ENCODE results near the gene RMI2. TPM values are rescaled to one million over a fixed set of nuclear protein-coding genes. Genes with fewer than 3 reads are reported as not detected.
A peak's percentile ranks its signal among the peaks of the same experiment; 100 is the strongest.

RMI2 gene
- total RNA-seq, 1 donor from 2014 or later = 12.5 TPM

DNA sequence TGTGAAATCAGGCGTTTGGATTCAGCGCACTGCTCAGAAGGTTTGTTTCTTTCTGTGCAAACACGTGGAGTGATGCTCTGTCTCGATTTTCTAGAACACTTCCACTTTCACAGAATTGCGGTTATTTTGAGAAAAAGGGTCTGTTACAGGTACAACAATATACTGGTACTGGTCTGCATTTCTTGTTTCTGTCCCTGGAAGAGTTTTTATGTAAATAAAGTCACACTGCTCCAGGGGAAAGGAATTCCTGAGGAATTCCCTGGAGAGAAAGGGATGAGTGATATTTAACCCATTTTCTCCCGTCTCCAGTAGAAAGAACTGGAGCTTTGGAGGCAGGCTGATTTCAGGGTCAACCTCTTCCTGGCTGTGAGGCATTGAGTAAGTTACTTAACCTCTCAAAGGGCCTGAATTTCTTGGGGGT, 16.2 kb upstream of the RMI2 start:
- no peak for DNase-seq

DNA sequence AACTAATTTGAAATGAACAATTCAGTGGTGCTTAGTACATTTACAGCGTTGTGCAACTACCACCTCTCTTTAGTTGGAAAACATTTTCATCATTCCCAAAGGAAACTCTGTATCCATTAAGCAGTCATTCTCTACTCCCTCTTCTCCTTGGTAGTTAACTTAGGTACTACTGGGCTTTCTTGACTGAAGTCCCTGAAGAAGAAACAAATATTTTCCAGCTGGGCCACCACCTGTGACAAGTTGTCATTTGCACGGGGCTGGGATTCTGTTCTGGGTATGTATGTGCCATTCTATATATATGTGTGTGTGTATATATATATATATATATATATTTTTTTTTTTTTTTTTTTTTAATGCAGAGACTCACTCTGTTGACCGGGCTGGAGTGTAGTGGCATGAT, 15.4 kb upstream of the RMI2 start:
- DNase-seq = peak; percentile 67

- no peak for DNase-seq
Observed at GRCh38 chr16:11330526-11331237, 14.6 kb upstream of the RMI2 start.

DNA sequence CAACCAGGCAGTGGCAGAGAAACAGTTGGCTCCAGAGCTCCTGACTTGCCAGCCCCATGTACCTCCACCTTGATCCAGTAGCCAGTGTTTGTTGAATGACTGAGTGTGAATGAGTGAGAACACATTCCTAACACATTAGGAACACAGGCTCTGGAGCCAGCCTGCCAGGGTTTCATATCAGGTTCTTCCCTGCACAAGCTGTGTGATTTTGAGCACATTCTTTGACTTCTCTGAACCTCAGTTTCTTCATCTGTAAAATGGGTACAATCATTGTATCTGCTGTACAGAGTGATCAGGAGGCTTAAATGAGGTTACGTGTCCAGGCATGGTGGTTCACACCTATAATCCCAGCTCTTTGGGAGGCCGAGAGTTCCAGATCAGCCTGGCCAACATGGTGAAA, 13.3 kb upstream of the RMI2 start:
- DNase-seq = no peak

GRCh38 chr16:11333010-11333409, 12.2 kb upstream of the RMI2 start:
- no peak for DNase-seq

DNA sequence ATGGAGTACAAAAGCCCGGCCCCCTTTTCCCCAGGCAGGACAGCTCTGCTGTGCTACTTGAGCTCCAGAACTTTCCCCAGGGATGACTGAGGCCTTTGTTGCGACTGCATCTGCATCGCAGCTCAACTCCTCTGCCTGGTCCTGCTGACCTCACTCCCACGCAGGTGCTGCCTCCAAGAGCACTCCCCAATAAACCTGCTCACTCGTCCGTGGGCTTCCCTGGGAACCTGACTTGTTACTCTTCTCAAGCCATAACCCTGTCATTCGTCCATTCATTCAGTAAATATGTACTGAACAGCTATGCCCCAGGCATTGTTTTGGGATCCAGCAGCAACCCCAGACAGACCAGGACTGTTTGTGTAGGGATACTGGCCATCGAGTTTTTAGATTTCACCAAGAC, 11.6 kb upstream of the RMI2 start:
- no peak for DNase-seq

GRCh38 chr16:11334831-11335404, 10.3 kb upstream of the RMI2 start:
- no peak for DNase-seq

DNA sequence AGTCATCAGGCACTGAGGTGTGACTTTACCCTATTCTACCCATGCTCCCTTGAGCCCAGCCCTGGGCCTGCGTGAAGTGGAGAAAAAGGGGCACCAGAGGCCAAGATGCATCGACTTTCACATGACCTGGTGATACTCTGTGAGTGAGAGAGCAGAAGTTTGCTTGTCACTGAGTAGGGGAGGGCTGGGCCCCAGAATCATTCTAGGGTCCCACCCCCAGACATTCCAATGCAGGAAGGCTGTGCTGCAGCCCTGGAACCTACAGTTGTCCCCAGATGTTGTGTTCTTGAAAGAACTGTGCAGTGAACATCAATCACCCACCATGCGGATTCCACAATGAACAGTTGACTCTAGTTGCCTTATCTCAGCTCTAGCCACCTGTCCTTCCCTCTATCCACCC, 6.2 kb upstream of the RMI2 start:
- DNase-seq = no peak

DNA sequence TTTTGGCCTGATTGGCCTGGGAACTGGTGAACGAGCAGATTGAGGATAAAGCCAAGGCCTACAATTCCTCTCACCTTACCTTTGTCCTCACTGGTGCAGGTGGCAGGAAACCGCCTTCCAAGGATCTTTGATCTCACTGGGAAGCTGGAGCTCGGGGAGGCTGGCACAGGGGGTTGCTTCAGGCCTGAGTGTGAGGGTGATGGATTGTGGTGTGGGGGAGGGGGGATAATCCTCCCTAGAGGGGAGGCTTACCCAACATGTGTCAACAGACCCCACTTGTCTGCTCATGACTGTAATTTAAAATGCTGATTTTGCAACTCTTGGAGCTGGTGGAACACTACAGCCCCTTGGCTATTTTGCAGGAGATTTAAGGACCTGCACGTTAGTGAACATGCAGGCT, 4.5 kb upstream of the RMI2 start:
- no peak for DNase-seq

DNA sequence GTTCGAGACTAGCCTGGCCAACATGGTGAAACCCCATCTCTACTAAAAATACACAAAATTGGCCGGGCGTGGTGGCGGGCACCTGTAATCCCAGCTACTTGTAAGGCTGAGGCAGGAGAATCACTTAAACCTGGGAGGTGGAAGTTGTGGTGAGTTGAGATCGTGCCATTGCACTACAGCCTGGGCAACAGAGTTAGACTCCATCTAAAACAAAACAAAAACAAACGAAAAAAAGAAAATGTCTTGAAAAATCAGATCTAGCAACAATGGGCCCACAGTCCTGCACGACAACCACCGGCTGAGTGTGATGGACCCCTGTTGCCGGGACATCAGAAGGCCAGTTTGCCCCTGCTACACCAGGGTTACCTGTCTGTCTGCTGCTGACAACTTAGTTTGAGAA, 3.9 kb upstream of the RMI2 start:
- no peak for DNase-seq

DNA sequence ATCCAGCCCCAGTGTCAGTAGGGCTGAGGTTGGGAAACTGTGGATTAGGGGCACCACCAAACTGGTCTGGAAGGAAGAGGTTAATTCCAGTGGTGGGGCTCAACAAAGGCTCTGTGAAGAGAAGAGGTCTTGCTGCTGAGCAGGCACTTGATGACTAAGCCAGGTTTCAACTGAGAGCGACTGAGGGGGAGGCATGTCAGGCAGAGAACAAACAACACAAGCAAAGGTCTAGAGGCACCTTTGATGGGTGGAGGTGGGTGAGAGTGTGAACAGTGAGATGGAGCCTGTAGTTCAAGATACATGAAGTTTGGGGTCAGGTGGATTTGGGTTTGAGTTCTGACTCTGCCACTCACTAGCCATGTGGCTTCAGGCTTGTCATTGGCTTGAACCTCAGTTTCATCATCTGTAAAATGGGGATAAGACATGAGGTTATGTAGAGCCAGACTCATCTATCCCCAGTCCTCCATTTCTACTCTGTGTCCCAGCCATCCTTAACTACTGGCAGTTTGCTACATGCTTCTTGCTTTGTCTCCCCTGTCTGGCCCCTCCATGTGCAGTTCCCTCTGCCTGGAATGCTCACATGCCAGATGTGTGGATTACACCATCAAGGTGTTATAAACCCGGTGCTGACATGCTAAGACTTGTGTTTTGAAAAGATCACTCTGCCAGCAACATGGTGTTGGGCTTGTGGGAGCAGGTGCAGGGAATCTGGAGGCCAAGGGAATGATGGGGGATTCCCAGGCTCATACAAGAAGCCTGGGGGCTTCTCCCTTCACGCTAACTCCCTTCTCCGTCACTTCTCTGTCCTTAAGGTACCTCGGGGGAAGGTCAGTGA, 3.0 kb upstream of the RMI2 start:
- DNase-seq = no peak

GRCh38 chr16:11346700-11347319, 1.6 kb downstream of the RMI2 start:
- DNase-seq = no peak

GRCh38 chr16:11347831-11348230, 2.6 kb downstream of the RMI2 start:
- DNase-seq = no peak

GRCh38 chr16:11348737-11349598, 3.7 kb downstream of the RMI2 start:
- DNase-seq = no peak

- DNase-seq = peak; percentile 77
Observed at GRCh38 chr16:11349599-11350276, 4.5 kb downstream of the RMI2 start.

DNA sequence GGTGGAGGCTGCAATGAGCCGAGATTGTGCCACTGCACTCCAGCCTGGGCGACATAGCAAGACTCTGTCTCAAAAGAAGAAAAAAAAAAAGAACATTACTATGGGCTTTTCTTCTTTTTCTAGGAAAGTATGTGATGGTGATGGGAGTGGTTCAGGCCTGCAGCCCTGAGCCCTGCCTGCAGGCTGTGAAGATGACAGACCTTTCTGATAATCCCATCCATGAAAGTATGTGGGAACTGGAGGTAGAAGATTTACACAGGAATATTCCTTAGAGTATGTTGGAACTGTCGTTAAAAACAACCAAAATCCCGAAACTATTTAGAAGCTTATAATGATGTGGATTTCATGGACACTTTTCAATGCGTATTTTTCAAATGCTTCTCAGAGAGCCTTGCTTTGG, 5.3 kb downstream of the RMI2 start:
- no peak for DNase-seq

DNA sequence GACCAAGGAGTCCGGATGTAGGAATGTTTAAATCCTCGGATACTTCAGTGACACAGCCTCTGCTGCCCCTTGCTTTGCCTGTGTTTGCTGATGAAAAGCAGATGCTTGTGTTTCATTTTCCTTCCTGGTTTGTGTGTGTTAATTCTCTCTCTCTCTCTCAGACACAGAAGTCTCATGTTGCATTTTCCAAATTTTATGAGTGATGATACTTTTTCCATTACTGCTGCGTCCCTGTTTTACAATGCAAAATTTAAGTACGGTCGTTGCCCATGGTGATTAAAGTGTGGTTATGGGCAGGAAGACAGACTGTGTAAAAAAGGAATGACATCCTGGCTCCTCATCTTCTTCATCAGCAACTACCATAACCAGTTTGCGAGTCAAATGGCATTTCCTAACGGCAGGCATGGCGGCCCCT, 5.7 kb downstream of the RMI2 start:
- DNase-seq = peak; percentile 86

- DNase-seq = no peak
Observed at GRCh38 chr16:11353158-11353557, 7.9 kb downstream of the RMI2 start.

GRCh38 chr16:11354407-11354732, 9.1 kb downstream of the RMI2 start:
- no peak for DNase-seq

DNA sequence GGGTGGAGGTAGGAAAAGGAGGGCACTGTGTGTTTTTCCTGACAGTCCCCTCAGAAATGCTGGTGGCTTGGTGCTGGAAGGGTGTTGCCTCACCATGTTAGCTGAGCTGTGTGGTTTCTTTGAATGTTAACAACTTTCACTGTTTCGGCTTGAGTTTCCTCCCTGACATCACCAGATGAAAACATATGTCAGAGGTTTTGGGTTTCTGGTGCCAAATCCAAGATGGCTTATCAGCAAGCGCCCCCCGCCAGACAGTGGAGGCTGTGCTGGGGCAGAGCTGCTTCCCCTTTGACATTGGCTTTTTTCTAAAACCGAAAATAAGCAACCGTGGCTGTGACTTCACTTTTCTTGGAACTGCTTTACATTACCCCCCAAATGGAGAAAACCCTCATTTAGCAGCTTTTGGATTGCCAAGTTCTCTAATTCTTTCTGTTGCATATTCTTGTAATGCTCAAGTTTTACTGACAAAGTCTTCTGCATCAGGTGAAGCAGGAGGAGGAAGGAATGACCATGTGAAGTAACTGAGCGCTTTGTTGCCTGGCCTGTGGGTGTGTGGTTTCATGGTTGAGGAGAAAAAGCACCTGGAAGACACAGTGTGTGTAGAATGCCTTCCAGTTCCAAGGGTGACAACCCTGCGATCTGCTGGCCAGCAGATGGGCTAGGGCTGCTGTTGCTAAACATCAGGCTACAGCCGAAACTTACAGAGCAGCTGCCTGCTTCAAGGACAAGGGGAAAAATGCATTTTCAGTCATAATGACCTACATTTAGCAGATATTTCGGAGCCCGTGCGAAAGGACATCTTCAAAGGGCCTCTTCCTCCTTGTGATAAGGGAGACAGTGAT, 9.7 kb downstream of the RMI2 start:
- DNase-seq = peak; percentile 83

DNA sequence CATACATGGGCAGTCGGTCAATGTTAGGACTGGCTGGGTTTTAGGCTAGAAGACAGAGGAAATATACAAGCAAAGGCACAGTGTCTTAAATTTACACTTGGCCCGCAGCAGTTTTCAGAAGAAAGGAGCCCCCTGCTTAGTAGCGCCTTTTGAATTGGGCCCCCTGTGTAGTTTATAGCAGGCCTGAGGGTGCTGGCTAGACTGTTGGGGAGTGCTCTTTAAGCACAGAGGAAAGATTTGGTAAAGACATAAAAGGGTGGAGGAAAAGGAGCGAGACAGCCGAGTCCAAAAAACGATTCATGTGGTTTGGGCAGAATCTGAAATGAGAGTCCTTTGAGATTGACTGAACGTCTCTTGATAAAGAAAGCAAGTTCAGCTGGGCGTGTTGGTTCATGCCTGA, 10.6 kb downstream of the RMI2 start:
- DNase-seq = no peak
